K562 (cell line): ENCODE data around the gene ATP6V0A1. TPM values are rescaled to one million over a fixed set of nuclear protein-coding genes. Genes with fewer than 3 reads are reported as not detected.
A peak's percentile ranks its signal among the peaks of the same experiment; 100 is the strongest.

Experiments used
- ATAC-seq: fragments of 200-7000 bp; cut with Tn5 transposase; 3 replicates; pipeline ENCODE4 v1.9.1; 2020; ENCODE audit warnings: moderate library complexity
- BruUV-seq: library from RNA; stranded (reverse); fragments of 400-500 nt; replicated peaks from 2 replicates; lab custom pipeline; 2021; lab: Mats Ljungman, UMichigan
- CTCF ChIA-PET: fragments of 300-600 bp; formaldehyde crosslinking; extraction: SDS; loops from one replicate; lab custom pipeline; 2021; ENCODE audit warnings: low intra/inter-chr PET ratio; lab: Yijun Ruan, JAX
- POLR2A ChIA-PET: fragments of 300-600, 350-650 bp; sonication (Branson Sonifier 250); formaldehyde crosslinking; extraction: SDS; loops from one replicate; lab custom pipeline; 2021; ENCODE audit warnings: antibody characterized with exemption, inconsistent platforms; lab: Yijun Ruan, JAX
- DNase-seq, 4 experiments: peaks; one replicate each; pipeline versions ENCODE4 v3.0.0 to v3.0.0-alpha.2; 2011 to 2018; ENCODE audit warnings: low spot score in 3 of 4, mixed read lengths in 3 of 4; ENCODE audit errors: extremely low read depth in 1 of 4
- FAIRE-seq: peaks from 2 replicates; lab custom pipeline; 2011; peaks lifted over from hg19 to GRCh38; lab: Jason Lieb, UNC
- H2AFZ ChIP-seq: 2 replicates; pipeline ENCODE4 v1.6.0; 2011; ENCODE audit warnings: low read depth, low read length, control low read depth, inconsistent platforms
- H3K27ac ChIP-seq: fragments of 200-600 bp; 3 replicates; pipeline ENCODE4 v1.8.0; 2011; ENCODE audit warnings: low read depth, mild to moderate bottlenecking, control low read depth, inconsistent platforms, low read length, moderate library complexity, mixed read lengths; ENCODE audit errors: extremely low read depth
- H3K27me3 ChIP-seq, 2 experiments: fragments of 300-600 bp in 1 of 2; 2 replicates in 1 of 2; 3 replicates in 1 of 2; pipeline versions ENCODE4 v1.6.0 to v1.8.0; 2011; ENCODE audit warnings: inconsistent platforms in 2 of 2, low read length in 2 of 2, mild to moderate bottlenecking in 1 of 2, mixed read lengths in 1 of 2, moderate library complexity in 1 of 2; ENCODE audit not compliant: control insufficient read depth in 2 of 2, insufficient read depth in 2 of 2
- H3K36me3 ChIP-seq: fragments of 300-600 bp; 3 replicates; pipeline ENCODE4 v1.8.0; 2011; ENCODE audit warnings: mild to moderate bottlenecking, low read length, inconsistent platforms; ENCODE audit not compliant: control insufficient read depth, insufficient read depth
- H3K4me1 ChIP-seq, 2 experiments: fragments of 200-600 bp in 1 of 2; replicated peaks in 1 of 2; 2 replicates in 1 of 2; 3 replicates in 1 of 2; pipeline versions ENCODE4 v1.5.1 to v1.8.0; 2011; ENCODE audit warnings: inconsistent platforms in 2 of 2, low read length in 2 of 2, mild to moderate bottlenecking in 1 of 2, mixed read lengths in 1 of 2, moderate library complexity in 1 of 2; ENCODE audit not compliant: control insufficient read depth in 2 of 2, insufficient read depth in 2 of 2
- H3K4me2 ChIP-seq: 2 replicates; pipeline ENCODE4 v1.6.1; 2011; ENCODE audit warnings: low read length, control low read depth, inconsistent platforms, mixed read lengths; ENCODE audit not compliant: insufficient read depth
- H3K4me3 ChIP-seq: fragments of 200-600 bp; sonication (generic), shearing (Covaris generic); 2 replicates; pipeline ENCODE4 v1.5.1; 2016; ENCODE audit warnings: control low read depth, inconsistent platforms
- H3K79me2 ChIP-seq: fragments of 200-600 bp; 3 replicates; pipeline ENCODE4 v1.8.0; 2011; ENCODE audit warnings: low read length, inconsistent platforms; ENCODE audit not compliant: control insufficient read depth, insufficient read depth
- H3K9ac ChIP-seq, 2 experiments: 2 replicates each; pipeline versions ENCODE4 v1.6.0 to v1.6.1; 2011; ENCODE audit warnings: low read depth in 2 of 2, low read length in 2 of 2, control low read depth in 1 of 2, inconsistent platforms in 1 of 2, mild to moderate bottlenecking in 1 of 2, mixed read lengths in 1 of 2; ENCODE audit not compliant: insufficient read depth in 1 of 2
- H3K9me1 ChIP-seq: one replicate; pipeline ENCODE4 v1.6.0; 2011; ENCODE audit warnings: inconsistent platforms, mild to moderate bottlenecking, low read length, moderate library complexity; ENCODE audit not compliant: control insufficient read depth, insufficient read depth
- H3K9me3 ChIP-seq: replicated peaks from 2 replicates; pipeline ENCODE4 v1.5.1; 2011; ENCODE audit warnings: low read depth, low read length, inconsistent platforms; ENCODE audit not compliant: control insufficient read depth, insufficient read depth
- H4K20me1 ChIP-seq: replicated peaks from 2 replicates; pipeline ENCODE4 v1.6.1; 2011; ENCODE audit warnings: low read length, inconsistent platforms, mixed read lengths; ENCODE audit not compliant: control insufficient read depth, insufficient read depth
- BCL6 ChIP-seq: fragments of 250-450 bp; sonication (Bioruptor Pico); IDR thresholded peaks from 2 replicates; pipeline ENCODE4 v1.4.0; 2020
- C11orf30 ChIP-seq: fragments of 450-650 bp; IDR thresholded peaks from 2 replicates; pipeline ENCODE4 v1.6.1; 2016; ENCODE audit warnings: low read depth, mild to moderate bottlenecking
- CCAR2 ChIP-seq: fragments of 200-400 bp; formaldehyde crosslinking; IDR thresholded peaks from 2 replicates; pipeline ENCODE4 v1.6.1; 2017; ENCODE audit warnings: mild to moderate bottlenecking, low read depth, low read length
- GTF2E2 ChIP-seq: fragments of 200-800 bp; sonication (Bioruptor generic); IDR thresholded peaks from 2 replicates; pipeline ENCODE4 v1.6.1; 2016; ENCODE audit warnings: missing genetic modification characterization, missing compliant biosample characterization
- KLF16 ChIP-seq: IDR thresholded peaks from 2 replicates; pipeline ENCODE4 v1.6.1; 2016; ENCODE audit warnings: antibody characterized with exemption
- MCM5 ChIP-seq: fragments of 450-650 bp; IDR thresholded peaks from 2 replicates; pipeline ENCODE4 v1.6.1; 2016; ENCODE audit warnings: low read depth
- NFRKB ChIP-seq: fragments of 450-650 bp; IDR thresholded peaks from 2 replicates; pipeline ENCODE4 v1.6.1; 2016; ENCODE audit warnings: low read depth
- POLR3A ChIP-seq: IDR thresholded peaks from 2 replicates; pipeline ENCODE4 v1.6.1; 2011; ENCODE audit warnings: borderline replicate concordance, mild to moderate bottlenecking, moderate library complexity; ENCODE audit not compliant: insufficient read length, insufficient read depth; ENCODE audit errors: extremely low read depth
- RBM14 ChIP-seq: fragments of 200-400 bp; formaldehyde crosslinking; IDR thresholded peaks from 2 replicates; pipeline ENCODE4 v1.6.1; 2018; ENCODE audit warnings: low read depth, mild to moderate bottlenecking, low read length, moderate library complexity, borderline replicate concordance; ENCODE audit not compliant: insufficient read depth
- TCF7 ChIP-seq: sonication (generic); IDR thresholded peaks from 2 replicates; pipeline ENCODE4 v1.6.1; 2016; ENCODE audit warnings: antibody characterized with exemption, borderline replicate concordance
- ZNF282 ChIP-seq: sonication (generic); formaldehyde crosslinking; IDR thresholded peaks from 2 replicates; pipeline ENCODE4 v1.8.1; 2023; ENCODE audit warnings: missing genetic modification reagents
- ZNF717 ChIP-seq: fragments of 250-450 bp; sonication (Bioruptor Pico); IDR thresholded peaks from 2 replicates; pipeline ENCODE4 v1.5.0; 2021
- WGBS: fragments of 100-300 bp; shearing (Covaris generic); methylation state at CpG from one replicate; pipeline ENCODE4 v1.1.6; 2016; ENCODE audit warnings: low coverage, mixed read lengths; ENCODE audit not compliant: insufficient coverage; ENCODE audit errors: missing lambda C conversion rate; 5-methylcytosine and 5-hydroxymethylcytosine counted together
- in situ Hi-C: fragments of 300-500 bp; cut with MboI; formaldehyde crosslinking; loops from 4 replicates; pipeline ENCODE4 v1.15.0; 2018; ENCODE audit warnings: inconsistent platforms, mixed read lengths
- intact Hi-C: fragments of 100-400 bp; cut with micrococcal nuclease; formaldehyde crosslinking; loops from 2 replicates; pipeline ENCODE4 v1.14.2; 2022
- polyA plus RNA-seq, 8 experiments: library from polyadenylated mRNA; depleted of rRNA in 4 of 8; stranded (reverse) in 5 of 8; unstranded in 3 of 8; fragments of >200 nt; fragmentation: Nextera tagmentation in 2 of 8; fragmentation: Illumina TruSeq in 1 of 8; extraction: Ambion mirVana in 2 of 8; extraction: Trizol in 1 of 8; gene quantifications; 2 replicates each; pipeline versions ENCODE4 v1.2.1 to v1.2.3, GENCODE V29; 2011 to 2014; ENCODE audit warnings: inconsistent platforms in 1 of 8, missing spikeins in 1 of 8
- total RNA-seq, 7 experiments: library from RNA; depleted of rRNA in 6 of 7; stranded (reverse); fragments of >200 nt in 6 of 7; fragmentation: Illumina TruSeq in 2 of 7; extraction: Trizol in 2 of 7; gene quantifications; 2 replicates each; pipeline versions ENCODE4 v1.2.1 to v1.2.3, GENCODE V29; 2011 to 2021; ENCODE audit warnings: low replicate concordance in 1 of 7
- TF ChIP-seq, protein P1 (sequence below): fragments of 450-650 bp; IDR thresholded peaks from 2 replicates; pipeline ENCODE4 v1.6.1; 2017; ENCODE audit warnings: mild to moderate bottlenecking, moderate library complexity
- TF ChIP-seq, protein P2 (sequence below): sonication (generic); formaldehyde crosslinking; IDR thresholded peaks from 2 replicates; pipeline ENCODE4 v1.8.0; 2022; ENCODE audit warnings: mild to moderate bottlenecking, missing genetic modification reagents

Gene ATP6V0A1
- total and polyA plus RNA-seq, 9 of the 15 experiments (the other 6 are each of a cell fraction or from before 2014, with no cell fraction given): 11.8 to 158 (median 75.5) TPM

DNA sequence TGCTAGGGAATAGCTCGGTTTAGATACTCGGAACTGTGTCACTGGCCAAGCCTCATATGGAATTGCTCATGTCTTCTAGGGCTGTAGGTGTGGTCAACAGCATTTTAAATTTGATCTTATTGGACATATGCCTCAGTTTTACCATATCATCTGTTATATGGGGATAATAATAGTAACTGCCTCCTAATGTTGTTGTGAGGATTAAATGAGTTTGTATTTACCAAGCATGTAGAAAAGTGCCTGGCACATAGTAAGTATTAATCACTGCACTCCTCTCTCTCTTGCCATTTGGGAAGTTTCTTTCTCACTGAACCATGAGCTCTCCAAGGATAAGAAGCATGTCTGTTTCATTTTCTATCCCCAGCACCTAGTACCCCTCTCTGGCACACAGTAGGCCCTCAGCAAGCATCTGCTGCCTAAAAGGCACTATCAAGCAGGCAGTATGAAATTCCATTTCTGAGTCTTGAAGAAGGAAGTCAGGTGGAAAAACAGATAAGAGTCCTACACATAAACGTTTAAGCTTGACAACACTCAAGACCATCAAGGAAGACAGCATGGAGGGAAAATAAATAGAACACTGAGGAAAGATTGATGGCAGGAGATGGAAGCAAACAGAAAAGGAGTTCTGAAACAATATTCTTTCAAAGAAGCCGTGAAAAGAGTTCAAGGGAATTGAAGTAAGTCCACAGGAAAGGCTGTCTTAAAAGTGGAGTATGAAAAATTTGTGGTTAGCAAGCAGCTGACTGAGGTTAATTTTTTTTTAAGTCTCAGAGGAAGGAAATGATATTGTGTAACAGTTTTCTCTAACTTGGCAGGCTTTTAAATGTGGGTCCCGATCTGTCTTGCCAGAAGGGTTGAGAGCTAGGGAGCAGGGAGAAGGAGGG is 2.2 kb upstream of the ATP6V0A1 start (continued):
- peak; percentile 92 for TF ChIP-seq NFRKB
- no peak; the same call in 1 of the 2 replicates for TF ChIP-seq KLF16
- TF ChIP-seq BCL6: no peak

DNA sequence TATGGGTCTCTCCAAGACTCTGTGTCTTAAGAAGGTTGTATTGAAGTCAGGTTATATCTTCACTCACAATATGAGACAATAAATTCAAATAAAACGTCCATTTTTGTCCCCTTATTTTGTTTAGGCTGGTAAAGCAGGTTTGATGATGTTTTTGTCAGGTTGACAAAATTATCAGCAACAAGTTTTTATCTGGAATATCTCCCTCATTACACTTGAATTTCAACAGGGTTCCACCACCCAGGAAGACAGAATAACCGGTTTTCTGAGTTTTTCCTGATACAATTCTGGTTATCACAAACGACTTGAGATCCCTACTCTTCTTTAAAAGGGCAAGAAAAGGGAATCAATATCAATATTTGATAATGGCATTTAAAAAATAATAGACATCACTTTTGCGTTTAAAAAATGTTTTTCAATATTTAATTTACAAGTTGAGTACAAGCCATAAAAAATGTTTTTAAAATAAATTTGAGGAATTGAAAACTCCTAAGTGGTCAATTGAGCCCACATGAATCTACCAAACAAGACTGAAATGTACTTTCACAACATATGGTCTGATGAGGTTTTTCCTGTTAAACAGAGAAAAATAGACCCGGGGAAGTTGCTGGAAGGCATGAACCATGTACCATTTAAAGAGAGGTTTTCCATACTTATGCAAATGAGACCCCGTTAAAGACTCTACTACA is 1.4 kb upstream of the ATP6V0A1 start:
- H3K9me3 ChIP-seq: no peaks in the 10 kb centered on the region
- intact Hi-C loops (loop anchor here (5.0 kb wide), 1 partner anchor 135 kb away; no protein-coding TSS in a partner anchor), in situ Hi-C loops (no loop called here)
- POLR2A ChIA-PET: interaction anchor here (0.6 to 1.3 kb wide), 7 partner anchors 14 to 128 kb away, joined by 3 to 6 read pairs (median 3); partner anchors contain the start of gene CAVIN1
- FAIRE-seq (no peak), DNase-seq (peak in 1 of 4 experiments; percentile 26), ATAC-seq (no peak)
- H2AFZ ChIP-seq: peak overlapping the region; percentile 71
- peak overlapping the region; percentile 77 for H3K27ac ChIP-seq
- H3K79me2 ChIP-seq: peaks cover 46% of the 10 kb centered on the region
- CTCF ChIA-PET: interaction anchor here (0.6 to 1.1 kb wide), 2 partner anchors 70 to 114 kb away, joined by 3 read pairs; no protein-coding TSS in a partner anchor
- H3K36me3 ChIP-seq: peaks cover 24% of the 10 kb centered on the region
- peak overlapping the region; percentile 66 for H3K4me2 ChIP-seq
- no peaks in the 10 kb centered on the region for H3K27me3 ChIP-seq
- BruUV-seq: no TSS peak
- H3K9me1 ChIP-seq: no peaks in the 10 kb centered on the region
- 3% methylated on average over 6 of the region's 6 CpGs for WGBS
- peaks cover 29 to 33% of the 10 kb centered on the region in 2 experiments for H3K4me1 ChIP-seq
- H4K20me1 ChIP-seq: peaks cover 18% of the 10 kb centered on the region
- H3K9ac ChIP-seq: peak overlapping the region; percentile 64 to 75; a peak in 3 of 4 replicates
- peak overlapping the region; percentile 24 for H3K4me3 ChIP-seq
- TF ChIP-seq RBM14: no peak
- peak; percentile 73 for TF ChIP-seq C11orf30
- no peak for TF ChIP-seq MCM5
- no peak for TF ChIP-seq TCF7
- no peak for TF ChIP-seq ZNF282 (CRISPR knock-in tag)
- no peak for TF ChIP-seq ZNF717 (CRISPR knock-in tag)
- TF ChIP-seq POLR3A: no peak
- TF ChIP-seq, protein P1, sequence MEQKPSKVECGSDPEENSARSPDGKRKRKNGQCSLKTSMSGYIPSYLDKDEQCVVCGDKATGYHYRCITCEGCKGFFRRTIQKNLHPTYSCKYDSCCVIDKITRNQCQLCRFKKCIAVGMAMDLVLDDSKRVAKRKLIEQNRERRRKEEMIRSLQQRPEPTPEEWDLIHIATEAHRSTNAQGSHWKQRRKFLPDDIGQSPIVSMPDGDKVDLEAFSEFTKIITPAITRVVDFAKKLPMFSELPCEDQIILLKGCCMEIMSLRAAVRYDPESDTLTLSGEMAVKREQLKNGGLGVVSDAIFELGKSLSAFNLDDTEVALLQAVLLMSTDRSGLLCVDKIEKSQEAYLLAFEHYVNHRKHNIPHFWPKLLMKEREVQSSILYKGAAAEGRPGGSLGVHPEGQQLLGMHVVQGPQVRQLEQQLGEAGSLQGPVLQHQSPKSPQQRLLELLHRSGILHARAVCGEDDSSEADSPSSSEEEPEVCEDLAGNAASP: no peak
- TF ChIP-seq, protein P2, sequence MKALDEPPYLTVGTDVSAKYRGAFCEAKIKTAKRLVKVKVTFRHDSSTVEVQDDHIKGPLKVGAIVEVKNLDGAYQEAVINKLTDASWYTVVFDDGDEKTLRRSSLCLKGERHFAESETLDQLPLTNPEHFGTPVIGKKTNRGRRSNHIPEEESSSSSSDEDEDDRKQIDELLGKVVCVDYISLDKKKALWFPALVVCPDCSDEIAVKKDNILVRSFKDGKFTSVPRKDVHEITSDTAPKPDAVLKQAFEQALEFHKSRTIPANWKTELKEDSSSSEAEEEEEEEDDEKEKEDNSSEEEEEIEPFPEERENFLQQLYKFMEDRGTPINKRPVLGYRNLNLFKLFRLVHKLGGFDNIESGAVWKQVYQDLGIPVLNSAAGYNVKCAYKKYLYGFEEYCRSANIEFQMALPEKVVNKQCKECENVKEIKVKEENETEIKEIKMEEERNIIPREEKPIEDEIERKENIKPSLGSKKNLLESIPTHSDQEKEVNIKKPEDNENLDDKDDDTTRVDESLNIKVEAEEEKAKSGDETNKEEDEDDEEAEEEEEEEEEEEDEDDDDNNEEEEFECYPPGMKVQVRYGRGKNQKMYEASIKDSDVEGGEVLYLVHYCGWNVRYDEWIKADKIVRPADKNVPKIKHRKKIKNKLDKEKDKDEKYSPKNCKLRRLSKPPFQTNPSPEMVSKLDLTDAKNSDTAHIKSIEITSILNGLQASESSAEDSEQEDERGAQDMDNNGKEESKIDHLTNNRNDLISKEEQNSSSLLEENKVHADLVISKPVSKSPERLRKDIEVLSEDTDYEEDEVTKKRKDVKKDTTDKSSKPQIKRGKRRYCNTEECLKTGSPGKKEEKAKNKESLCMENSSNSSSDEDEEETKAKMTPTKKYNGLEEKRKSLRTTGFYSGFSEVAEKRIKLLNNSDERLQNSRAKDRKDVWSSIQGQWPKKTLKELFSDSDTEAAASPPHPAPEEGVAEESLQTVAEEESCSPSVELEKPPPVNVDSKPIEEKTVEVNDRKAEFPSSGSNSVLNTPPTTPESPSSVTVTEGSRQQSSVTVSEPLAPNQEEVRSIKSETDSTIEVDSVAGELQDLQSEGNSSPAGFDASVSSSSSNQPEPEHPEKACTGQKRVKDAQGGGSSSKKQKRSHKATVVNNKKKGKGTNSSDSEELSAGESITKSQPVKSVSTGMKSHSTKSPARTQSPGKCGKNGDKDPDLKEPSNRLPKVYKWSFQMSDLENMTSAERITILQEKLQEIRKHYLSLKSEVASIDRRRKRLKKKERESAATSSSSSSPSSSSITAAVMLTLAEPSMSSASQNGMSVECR (CRISPR knock-in tag): no peak
- TF ChIP-seq GTF2E2: 0 out of 2 replicates have a peak, but pooled peaks have one; percentile 48
- no peak for TF ChIP-seq CCAR2
